GM18520 (cell line): ENCODE results near the gene GAA.

Experiments
- ATAC-seq: cut with Tn5 transposase; IDR thresholded peaks from one replicate; pipeline ENCODE4 v1.9.1; 2021; ENCODE audit not compliant: unreplicated experiment

The GAA gene

DNA sequence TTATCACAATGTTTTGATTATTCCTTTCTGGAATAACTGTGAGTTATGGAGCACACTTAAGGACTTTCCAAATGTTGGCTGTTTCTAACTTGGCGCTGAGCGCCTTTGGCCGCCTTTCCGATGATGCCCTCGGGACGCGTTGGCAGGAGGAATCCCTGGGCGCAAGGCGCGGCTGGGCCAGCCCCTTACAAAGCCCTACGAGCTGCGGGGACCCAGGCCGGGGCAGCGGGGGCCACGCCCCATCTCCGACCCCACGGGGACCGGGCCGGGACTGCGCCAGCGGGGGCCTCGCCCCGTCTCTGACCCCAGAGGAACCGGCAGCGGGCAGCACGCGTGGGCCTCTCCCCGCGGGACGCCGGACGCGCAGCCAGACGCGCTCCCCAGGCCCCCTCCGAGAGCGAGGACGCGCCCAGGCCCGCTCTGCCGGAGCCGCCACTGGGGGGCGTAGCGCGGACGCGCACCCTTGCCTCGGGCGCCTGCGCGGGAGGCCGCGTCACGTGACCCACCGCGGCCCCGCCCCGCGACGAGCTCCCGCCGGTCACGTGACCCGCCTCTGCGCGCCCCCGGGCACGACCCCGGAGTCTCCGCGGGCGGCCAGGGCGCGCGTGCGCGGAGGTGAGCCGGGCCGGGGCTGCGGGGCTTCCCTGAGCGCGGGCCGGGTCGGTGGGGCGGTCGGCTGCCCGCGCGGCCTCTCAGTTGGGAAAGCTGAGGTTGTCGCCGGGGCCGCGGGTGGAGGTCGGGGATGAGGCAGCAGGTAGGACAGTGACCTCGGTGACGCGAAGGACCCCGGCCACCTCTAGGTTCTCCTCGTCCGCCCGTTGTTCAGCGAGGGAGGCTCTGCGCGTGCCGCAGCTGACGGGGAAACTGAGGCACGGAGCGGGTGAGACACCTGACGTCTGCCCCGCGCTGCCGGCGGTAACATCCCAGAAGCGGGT, at the start of gene GAA:
Gene GAA, plus strand, starts transcription at position 571 of the 935 bp plus-strand sequence. CDS start 3,006 bp downstream, outside the sequence.
- ATAC-seq: peak; percentile 65

DNA sequence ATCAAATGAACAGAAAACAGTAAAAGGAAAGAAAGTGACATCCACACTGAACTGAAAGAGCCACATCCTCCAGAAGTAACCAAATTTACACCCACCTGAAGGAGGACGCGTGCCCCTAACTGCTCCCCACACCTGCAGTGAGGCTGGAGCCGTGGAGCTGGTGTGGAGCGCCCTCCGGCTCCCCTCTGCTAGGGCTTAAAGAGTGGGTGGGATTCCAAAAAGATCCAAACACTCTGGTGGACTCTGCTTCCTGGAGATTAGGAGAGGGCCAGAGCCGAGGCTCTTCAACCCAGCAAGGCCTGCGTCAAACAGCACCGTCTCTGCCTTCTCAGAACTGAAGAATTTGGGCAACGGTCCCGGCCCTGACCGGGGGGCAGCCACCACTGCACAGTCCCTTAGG, 49.7 kb upstream of the GAA start:
- no peak for ATAC-seq

DNA sequence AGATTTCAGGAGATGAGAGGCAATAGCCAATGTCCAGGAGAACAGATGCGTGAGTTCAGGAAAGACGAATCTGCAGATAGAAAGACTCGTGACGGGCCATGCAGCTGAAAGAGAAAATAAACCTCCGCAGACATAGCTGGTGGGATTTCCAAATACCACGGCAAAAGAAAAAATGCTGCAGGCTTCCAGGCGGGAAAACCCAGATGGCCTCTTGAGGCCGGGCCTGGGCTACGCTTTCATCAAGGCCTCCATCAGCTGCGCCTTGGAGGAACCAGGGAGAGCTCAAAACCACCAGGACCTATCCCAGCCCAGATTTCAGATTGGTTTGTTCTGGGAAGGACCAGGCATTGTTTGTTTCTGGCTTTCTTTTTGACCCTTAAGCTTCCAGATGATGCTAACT, 48.3 kb upstream of the GAA start:
- no peak for ATAC-seq

DNA sequence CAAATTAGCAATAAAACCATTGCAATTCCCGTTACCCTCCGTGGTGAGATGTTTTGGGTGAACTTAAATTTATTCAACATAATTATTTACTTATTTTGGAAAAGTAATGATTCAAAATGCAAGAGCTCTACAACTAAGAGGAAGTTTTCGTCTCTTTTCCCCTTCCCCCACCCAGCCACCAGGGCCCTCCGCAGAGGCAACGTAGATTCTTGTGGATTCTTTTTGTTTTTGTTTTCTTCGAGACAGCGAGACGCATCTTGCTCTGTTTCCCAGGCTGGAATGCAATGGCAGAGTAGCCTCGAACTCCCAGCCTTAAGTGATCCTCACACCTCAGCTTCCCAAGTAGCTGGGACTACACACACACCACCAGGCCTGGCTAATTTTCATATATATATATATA, 45.8 kb upstream of the GAA start:
- ATAC-seq: no peak

DNA sequence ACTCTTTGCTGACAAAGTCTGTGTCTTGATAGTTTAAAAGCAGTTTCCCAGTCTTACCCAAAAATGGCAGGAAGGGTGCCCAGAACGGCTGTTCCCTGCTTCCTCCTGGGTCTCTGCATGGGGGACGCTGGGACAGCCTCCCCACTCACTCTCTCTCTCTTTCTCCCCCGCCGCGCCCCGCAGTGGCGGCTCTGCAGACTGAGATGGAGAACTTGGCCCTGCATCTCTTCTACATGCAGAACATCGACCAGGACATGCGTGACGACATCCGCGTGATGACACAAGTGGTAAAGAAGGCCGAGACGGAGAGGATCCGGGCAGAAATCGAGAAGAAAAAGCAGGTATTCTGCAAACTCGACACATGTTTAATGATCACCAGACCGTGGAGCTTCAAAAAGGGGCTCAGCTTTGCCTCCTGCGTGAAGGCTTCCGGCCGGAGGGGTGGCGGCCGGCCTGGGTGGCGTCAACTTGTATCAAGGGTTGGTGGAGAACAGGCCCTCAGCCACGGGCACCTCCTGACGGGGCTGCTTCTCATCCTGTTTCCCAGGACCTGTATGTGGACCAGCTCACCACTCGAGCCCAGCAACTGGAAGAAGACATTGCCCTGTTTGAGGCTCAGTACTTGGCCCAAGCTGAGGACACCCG, 42.9 kb upstream of the GAA start:
- ATAC-seq: no peak

DNA sequence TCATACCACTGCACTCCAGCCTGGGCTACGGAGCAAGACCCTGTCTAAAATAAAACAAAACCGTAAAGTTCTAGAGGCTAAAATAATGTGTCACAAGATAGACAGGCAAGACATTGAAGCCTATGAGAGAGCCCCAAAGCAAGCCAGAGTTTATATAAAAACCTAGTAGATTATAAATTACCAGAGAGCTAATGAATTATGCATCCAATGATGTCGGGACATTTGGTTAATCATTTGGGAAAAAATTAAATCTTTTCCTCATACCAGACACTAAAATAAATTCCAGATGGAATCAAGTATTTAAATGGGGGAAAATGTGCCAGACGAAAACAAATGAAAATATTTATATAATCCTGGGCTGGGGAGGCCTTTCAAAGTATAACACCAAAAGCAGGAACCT, 40.7 kb upstream of the GAA start:
- no peak for ATAC-seq

DNA sequence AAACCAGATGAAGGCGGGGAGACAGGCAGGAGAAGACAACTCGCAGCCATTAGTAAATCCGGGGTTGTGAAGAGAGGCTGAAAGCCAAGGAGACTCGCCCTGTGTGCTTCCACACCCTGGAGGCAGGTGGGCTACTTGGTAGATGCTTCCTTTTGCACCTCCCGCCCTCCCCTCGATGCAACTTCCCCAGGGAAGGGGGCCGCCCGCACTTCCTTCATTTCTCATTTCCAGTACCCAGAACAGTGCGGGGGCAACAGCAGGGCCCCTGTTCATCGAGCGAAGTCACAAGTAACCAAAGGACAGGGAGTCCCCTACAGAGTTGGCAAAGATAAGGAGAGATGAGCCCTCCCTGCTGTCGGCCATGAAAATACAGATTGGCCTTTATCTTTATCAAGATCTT, 40.0 kb upstream of the GAA start:
- ATAC-seq: no peak

DNA sequence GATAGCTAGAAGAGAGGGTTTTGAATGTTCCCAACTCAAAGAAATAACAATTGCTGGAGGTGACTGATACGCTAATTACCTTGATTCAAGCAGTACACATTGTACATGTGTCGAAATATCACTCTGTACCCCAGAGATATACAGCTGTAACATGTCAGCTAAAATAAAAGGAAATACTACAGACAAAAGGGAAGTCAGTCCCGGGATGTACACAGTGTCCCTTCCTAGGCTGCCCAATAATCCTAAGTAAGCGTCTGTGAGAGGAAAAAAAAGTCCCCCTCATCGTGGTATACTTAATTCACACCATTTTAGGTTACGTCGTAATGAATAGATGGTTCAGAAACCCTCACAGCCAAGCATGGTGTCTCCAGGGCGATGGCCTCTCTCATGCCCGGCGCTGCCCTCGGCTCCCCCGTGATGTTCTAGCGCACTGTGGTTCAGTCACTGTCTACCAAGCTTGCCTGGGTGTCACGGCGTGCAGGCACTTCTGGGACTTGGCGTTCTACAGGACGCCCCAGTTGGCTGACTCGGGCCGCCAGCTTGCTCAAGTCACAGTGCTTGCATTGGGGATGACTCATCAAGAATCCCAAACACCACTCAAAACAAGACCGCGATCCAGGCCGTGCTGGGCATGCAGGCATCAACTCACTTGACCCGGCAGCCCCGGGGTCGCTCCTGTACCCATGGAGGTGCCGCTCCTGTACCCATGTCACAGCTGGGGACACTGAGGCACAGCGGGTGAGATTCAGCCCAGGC, 37.4 kb upstream of the GAA start:
- no peak for ATAC-seq

DNA sequence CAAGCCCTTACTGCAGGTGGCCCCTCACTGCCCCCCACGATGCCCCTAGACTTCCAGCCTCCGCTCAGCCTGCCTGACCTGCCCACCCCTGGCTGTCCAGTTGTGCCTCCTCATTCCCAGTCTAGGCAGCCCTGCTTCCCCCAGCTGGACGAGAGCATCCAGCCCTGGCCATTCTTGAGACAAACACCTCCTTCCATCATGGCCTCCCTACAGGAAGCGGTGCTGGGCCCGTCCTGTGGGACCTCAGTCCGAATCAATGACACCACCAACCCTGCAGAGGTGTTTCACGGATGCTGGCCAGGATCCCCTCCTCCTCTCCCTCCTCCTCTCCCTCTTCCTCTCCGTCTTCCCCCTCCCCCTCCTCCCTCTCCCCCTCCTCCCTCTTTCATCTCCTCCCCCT, 36.7 kb upstream of the GAA start:
- no peak for ATAC-seq

DNA sequence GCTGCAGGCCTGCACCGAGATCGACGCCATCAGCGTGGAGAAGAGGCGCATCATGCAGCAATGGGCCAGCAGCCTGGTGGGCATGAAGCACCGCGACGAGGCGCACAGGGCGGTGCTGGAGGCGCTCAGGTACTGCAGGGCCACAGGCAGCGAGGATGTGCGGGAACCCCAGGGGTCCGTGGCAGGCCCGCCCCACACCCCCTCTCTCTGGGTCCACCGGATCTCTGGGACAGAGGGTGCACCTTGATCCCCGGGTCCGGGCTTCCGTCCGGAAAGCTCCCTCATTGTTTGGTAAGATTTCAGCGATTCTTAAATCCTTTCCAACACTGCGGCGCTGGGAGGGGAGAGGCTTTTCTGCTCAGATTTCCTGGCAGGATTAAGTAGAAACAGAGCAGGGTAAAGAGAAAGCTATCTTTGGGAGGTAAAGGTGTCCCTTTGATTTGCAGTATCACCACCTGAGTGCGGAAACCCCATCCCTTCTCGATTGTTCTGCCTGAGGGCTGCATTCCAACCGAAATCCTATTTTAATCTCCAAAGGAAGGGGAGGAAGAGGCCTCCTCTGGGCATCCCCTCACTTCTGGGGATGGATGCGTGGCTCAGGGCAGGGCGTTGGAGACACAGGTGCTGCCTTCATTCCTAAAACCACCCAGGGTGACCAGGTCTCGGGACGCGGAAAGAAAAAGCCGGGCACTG, 35.8 kb upstream of the GAA start:
- no peak for ATAC-seq

DNA sequence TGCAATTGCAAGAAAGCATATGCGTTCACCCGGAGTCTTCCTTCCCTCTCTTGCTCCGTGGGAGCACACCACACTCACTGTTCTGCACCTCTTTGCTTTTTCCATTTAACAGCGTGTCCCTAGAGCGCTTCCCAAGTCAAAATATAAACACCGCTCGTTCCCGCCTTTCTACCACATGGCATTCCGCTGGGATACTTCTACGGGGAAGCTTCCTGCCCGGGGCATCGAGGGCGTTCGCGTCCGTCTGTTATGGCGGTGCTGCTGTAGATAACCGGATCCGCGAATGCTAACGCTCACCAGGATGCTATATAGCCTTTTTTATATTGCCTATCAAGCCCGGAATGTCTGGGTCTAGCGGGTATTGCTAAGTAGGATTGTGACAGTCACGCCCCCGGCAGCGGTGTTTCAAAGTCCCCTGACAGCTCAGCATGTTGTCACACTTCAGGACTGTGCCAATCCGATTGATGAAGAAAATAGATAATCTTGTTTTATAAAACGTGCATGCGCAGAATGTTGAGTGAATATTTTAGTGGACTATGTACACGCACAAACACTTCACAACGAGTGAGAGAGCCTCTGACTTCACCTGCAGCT, 33.9 kb upstream of the GAA start:
- ATAC-seq: no peak

DNA sequence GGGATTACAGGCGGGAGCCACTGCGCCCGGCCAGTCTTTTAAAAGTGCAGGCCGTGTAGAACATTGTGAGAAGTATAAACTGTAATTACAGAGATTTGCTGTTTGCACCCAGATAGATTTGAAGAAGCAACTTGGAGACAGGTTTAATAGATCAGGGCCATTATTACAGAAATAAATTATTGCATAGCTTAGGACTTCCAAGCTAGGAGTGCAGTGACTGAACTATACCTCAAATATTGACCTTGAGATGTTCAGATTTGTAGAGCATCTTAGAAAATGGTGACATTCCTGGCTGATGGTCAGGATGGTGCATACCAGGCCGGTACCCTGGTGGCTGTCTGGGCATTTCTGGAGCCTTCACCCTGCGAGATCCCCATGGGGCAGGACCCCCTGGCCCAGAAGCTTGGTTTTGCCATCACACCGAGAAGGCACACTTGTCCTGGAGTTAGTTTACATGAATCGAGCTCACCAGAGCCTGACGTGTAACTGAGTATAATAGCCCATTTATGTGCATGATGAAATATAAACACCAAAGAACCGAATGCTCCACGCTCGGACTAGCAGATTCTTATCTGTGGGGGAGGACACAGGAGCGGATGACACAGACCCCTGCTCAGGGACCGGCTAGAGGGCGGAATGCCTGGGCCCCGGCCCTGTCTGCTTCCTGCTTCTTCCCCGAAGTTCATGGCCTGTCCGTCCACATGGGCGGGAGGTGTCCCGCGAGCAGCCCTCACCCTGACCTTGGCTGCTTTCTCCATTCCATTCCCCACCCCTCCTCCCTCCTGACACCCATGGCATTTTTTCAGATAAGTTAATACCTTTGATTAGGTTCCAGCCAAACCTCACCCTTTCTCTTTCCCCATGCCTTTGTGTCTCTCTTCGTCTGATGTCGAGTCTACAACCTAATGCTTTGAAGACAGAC, 32.8 kb upstream of the GAA start:
- ATAC-seq: no peak

DNA sequence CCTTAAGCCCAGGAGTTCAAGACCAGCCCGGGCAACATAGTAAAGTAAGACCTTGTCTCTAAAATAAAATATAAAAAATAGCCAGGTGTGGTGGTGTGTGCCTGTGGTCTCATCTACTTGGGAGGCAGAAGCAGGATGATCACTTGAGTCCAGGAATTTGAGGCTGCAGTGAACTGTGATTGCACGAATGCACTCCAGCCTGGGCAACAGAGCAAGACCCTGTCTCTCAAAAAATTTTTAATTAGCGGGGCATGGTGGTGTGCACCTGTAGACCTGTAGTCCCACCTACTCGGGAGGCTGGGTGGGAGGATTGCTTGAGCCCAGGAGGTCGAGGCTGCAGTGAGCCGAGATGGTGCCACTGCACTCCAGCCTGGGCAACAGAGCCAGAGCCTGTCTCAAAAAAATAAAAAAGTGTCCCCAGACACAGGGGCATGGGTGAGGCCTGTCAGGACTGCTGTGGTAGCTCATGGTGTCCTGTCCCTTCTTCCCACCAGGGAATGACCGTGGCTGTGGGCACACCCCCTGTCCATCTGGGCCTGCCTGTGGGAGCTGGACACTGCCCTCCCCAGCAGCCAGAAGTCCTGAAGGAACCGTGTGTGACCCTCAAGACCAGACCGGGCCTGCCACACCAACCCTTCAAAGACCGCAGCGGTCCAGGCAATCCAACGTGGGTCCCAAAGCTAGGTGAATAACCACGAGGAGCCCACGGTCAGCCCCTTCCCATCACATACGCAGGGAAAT, 30.8 kb upstream of the GAA start:
- no peak for ATAC-seq

DNA sequence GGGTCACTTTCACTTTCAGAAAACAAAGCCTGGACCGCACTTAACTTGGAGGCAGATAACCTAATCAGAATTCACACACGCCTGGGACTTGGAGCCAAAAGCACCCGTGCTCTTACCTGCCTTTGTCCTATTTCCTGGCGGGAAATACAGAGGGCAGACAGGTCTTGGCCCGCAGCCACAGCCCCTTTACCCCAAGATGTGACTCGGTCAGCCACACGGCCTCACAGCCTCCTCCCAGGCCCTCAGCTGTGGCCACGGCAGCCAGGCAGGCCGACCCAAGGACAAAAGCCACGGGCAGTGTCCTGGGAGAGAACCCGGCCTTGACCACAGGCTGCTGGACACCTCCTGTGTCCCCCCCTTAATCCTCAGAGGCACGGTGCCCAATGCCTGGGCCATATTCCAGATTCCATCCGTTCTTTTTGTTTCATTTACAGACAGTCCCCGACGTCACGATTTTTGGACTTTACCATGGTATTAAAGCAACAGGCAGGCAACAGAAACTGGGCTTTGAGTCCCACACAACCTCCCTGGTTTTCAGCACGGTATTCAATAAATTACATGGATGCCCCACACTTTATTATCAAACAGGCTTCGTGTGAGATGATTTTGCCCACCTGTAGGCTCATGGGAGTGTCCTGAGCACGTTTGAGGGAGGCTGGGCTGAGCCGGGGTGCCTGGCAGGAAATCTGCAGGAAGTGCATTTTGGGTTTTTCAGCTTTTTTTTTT, 30.1 kb upstream of the GAA start:
- no peak for ATAC-seq

DNA sequence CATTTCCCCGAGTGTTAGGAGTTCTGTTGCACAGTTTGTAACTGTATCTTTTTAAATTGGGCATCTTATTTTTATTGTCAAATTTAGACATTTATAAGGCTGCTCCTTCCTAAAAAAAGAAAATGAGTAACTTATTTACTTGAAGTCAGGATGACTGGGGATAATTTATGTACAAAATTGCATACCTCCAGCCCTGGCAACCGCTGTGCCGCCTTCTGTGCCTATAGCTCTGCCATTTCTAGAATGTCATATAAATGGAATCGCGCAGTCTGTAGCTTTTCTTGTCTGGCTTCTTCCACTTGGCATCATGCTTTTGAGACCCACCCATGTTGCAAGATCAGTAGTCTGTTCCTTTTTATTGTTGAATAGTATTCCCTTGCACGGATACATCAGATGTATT, 29.0 kb upstream of the GAA start:
- no peak for ATAC-seq

DNA sequence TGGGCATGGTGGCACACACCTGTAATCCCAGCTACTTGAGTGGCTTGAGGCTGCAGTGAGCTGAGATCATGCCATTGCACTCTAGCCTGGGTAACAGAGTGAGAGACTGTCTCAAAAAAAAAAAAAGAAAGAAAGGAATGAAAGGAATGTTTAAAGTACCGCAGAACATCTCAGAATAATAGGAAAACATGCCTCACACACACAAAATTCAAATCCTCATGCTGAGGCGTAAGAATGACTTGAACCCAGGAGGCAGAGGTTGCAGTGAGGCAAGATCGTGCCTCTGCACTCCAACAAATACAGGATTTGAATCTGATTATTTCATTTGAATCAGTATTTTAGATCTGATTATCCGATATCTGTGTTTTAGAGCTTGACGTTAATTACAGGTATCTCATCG, 21.3 kb upstream of the GAA start:
- no peak for ATAC-seq

DNA sequence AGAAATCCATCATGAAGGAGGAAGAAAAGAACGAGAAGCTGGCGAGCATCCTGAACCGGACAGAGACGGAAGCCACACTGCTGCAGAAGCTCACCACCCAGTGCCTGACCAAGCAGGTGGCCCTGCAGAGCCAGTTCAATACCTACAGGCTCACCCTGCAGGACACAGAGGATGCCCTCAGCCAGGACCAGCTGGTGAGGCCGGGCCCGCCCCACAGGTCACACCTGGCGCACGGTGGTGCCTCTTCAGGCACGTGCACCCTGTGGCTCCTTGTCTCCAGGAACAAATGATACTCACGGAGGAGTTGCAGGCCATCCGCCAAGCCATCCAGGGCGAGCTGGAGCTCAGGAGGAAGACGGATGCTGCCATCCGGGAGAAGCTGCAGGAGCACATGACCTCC, 19.8 kb upstream of the GAA start:
- no peak for ATAC-seq

DNA sequence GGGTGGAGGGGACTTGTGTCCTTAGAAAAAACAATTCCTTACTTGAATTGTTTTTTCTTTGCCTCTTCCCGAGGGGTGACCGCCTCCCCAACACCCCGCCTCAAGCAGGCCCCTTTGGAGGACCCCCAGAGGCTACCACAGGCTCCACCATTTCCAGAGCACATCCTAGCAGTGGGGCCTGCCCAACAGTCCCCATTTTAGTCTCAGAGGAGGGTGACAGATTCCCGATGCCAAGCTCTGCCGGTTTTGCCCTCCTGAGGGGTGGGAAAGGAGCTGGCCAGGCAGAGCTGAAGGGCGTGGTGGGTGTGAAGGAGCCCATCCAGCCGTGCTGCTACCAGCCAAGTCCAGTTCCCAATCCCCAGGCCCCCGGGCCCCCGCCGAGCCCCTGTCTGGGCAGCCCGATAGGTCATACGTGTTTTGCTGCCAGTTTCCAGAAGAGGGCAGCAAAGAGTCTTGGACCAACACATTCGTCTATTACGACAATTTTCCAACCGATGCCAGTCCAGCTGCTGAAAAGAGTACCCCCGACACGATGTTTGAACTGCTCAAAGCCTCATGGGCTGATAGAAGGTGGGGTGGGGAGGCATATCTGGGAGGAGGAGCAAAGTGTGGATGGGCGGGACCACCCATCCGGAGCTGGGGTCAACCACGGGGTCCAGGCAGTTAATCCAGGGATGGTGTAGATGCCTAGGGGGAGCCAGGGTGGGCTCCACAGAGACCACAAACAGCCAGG, 18.8 kb upstream of the GAA start:
- no peak for ATAC-seq
